GM12875 (cell line): Measurements from ENCODE around the gene SP3.

Experiments
- H3K4me3 ChIP-seq: one replicate; pipeline ENCODE4 v1.5.1; 2011; ENCODE audit warnings: low read depth, low read length, control low read depth
- TF ChIP-seq, protein P1 (sequence below): IDR thresholded peaks from 2 replicates; pipeline ENCODE4 v1.5.1; 2011; ENCODE audit warnings: low read depth, mild to moderate bottlenecking, control low read depth, inconsistent platforms, low read length, moderate library complexity, borderline replicate concordance; ENCODE audit not compliant: insufficient read depth

The SP3 gene

GRCh38 chr2:173997269-173997668, 32.1 kb upstream of the SP3 start:
- TF ChIP-seq, protein P1, sequence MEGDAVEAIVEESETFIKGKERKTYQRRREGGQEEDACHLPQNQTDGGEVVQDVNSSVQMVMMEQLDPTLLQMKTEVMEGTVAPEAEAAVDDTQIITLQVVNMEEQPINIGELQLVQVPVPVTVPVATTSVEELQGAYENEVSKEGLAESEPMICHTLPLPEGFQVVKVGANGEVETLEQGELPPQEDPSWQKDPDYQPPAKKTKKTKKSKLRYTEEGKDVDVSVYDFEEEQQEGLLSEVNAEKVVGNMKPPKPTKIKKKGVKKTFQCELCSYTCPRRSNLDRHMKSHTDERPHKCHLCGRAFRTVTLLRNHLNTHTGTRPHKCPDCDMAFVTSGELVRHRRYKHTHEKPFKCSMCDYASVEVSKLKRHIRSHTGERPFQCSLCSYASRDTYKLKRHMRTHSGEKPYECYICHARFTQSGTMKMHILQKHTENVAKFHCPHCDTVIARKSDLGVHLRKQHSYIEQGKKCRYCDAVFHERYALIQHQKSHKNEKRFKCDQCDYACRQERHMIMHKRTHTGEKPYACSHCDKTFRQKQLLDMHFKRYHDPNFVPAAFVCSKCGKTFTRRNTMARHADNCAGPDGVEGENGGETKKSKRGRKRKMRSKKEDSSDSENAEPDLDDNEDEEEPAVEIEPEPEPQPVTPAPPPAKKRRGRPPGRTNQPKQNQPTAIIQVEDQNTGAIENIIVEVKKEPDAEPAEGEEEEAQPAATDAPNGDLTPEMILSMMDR, result no peak
- no peak overlapping the region for H3K4me3 ChIP-seq

GRCh38 chr2:173996766-173997165, 31.6 kb upstream of the SP3 start:
- TF ChIP-seq, protein P1, result no peak
- H3K4me3 ChIP-seq, result no peak overlapping the region

- TF ChIP-seq, protein P1, result no peak
- no peak overlapping the region for H3K4me3 ChIP-seq
These were observed 28.3 kb upstream of the SP3 start for GRCh38 chr2:173993459-173993858.

DNA sequence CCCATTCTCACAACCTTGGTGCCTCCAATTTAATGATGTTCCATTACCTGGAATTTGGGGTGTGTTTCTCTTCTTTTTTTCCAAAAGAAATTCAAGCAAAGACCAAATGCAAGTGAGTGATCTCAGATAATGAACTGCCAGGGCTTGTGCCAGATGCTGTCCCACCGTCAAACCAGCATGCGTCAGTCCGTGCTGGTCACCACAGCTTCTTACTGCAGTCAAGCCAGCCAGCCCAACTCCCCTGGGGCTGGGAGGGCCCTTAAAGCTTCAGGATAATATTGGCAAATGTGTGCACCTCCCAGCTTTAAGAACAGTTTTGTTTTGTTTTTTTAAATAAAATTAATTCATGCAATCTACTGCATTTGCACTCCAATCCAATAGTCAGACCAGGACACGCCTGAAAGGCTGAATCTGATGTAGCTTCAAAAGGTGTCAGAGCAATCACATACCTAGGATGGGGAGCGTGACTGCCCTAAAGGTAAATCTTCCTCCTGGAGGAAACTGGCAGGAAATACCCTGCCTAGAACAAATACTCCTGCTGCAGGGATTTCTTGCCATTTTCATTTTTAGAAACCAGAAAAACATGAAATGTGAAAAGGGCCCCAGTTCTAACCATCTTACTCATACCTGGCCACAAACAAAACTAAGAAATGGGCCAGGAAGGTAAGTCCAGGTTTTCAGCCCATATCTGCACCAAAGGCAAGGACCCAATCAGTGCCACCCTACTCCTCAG, 26.8 kb upstream of the SP3 start:
- TF ChIP-seq, protein P1, result no peak
- no peak overlapping the region for H3K4me3 ChIP-seq

- H3K4me3 ChIP-seq, result no peak overlapping the region
- TF ChIP-seq, protein P1, result no peak
These were observed 26.0 kb upstream of the SP3 start for GRCh38 chr2:173990970-173991819.

- H3K4me3 ChIP-seq, result no peak overlapping the region
- TF ChIP-seq, protein P1, result no peak
These were observed 25.1 kb upstream of the SP3 start for GRCh38 chr2:173990245-173990644.

DNA sequence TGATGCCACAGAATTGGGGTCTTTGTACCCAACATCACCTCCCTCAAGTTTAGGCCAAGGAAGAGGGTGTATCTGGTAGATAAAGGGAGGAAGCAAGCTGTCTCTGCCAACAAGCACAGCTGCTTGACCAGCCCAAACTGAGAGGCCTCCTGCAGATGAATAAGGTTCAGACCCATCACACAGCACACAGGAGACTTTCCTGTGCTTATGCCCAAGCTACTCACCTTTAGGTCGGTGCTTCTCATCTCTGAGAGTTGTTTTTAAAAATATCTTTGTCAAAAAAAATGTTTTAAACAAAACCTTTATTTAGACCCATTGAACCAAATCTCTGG, 24.7 kb upstream of the SP3 start:
- TF ChIP-seq, protein P1, result no peak
- no peak overlapping the region for H3K4me3 ChIP-seq
